K562 (cell line): ENCODE results near the gene PDHX. TPM values are rescaled to one million over a fixed set of nuclear protein-coding genes. Genes with fewer than 3 reads are reported as not detected.

Experiments
- BHLHE40 ChIP-seq: IDR thresholded peaks from 2 replicates; pipeline ENCODE4 v1.6.1; 2011; ENCODE audit warnings: low read length, improper control_type of control experiment
- CHCHD3 ChIP-seq: fragments of 250-450 bp; sonication (Bioruptor Pico); IDR thresholded peaks from 2 replicates; pipeline ENCODE4 v2.1.2; 2022; ENCODE audit warnings: mild to moderate bottlenecking
- HDAC3 ChIP-seq: fragments of 450-650 bp; IDR thresholded peaks from 2 replicates; pipeline ENCODE4 v1.6.1; 2018; ENCODE audit warnings: borderline replicate concordance, mild to moderate bottlenecking, moderate library complexity; ENCODE audit not compliant: partially characterized antibody
- KLF13 ChIP-seq: fragments of 450-650 bp; IDR thresholded peaks from 2 replicates; pipeline ENCODE4 v1.6.1; 2016; ENCODE audit warnings: missing genetic modification characterization, low read depth, mild to moderate bottlenecking, missing compliant biosample characterization, moderate library complexity, borderline replicate concordance
- MCM5 ChIP-seq: fragments of 450-650 bp; IDR thresholded peaks from 2 replicates; pipeline ENCODE4 v1.6.1; 2016; ENCODE audit warnings: low read depth
- MCM7 ChIP-seq, 2 experiments: fragments of 450-650 bp; IDR thresholded peaks; 2 replicates each; pipeline ENCODE4 v1.6.1; 2016 to 2018
- MEIS2 ChIP-seq: fragments of 450-650 bp; IDR thresholded peaks from 2 replicates; pipeline ENCODE4 v1.6.1; 2014; ENCODE audit warnings: mild to moderate bottlenecking; ENCODE audit not compliant: partially characterized antibody
- MYC ChIP-seq, 2 experiments: fragments of 250-450 bp in 1 of 2; sonication (Bioruptor Pico) in 1 of 2; IDR thresholded peaks; 2 replicates each; pipeline versions ENCODE4 v1.5.1 to v1.6.1; 2012 to 2021; ENCODE audit warnings: low read depth in 2 of 2, borderline replicate concordance in 1 of 2, improper control_type of control experiment in 1 of 2, low read length in 1 of 2, mild to moderate bottlenecking in 1 of 2, moderate library complexity in 1 of 2
- NFE2L1 ChIP-seq: fragments of 450-650 bp; IDR thresholded peaks from 2 replicates; pipeline ENCODE4 v1.6.1; 2016; ENCODE audit warnings: missing genetic modification characterization, low read depth, mild to moderate bottlenecking, missing compliant biosample characterization, moderate library complexity, borderline replicate concordance
- SAFB ChIP-seq: fragments of 200-400 bp; formaldehyde crosslinking; IDR thresholded peaks from 2 replicates; pipeline ENCODE4 v1.6.1; 2017; ENCODE audit warnings: low read depth, low read length, borderline replicate concordance
- TFAM ChIP-seq: fragments of 250-450 bp; sonication (Bioruptor Pico); conservative IDR thresholded peaks from 2 replicates; pipeline ENCODE4 v1.5.0; 2021; ENCODE audit warnings: mild to moderate bottlenecking, moderate library complexity
- TGIF2 ChIP-seq: sonication (generic); formaldehyde crosslinking; IDR thresholded peaks from 2 replicates; pipeline ENCODE4 v1.8.1; 2022; ENCODE audit warnings: mild to moderate bottlenecking, missing genetic modification reagents, moderate library complexity
- ZFP1 ChIP-seq: fragments of 450-650 bp; formaldehyde crosslinking; IDR thresholded peaks from 2 replicates; pipeline ENCODE4 v1.4.0; 2020; ENCODE audit warnings: mild to moderate bottlenecking, mixed read lengths
- ZNF134 ChIP-seq: fragments of 250-450 bp; sonication (Bioruptor Pico); conservative IDR thresholded peaks from 2 replicates; pipeline ENCODE4 v1.4.0; 2020
- ZNF24 ChIP-seq: fragments of 450-650 bp; IDR thresholded peaks from 2 replicates; pipeline ENCODE4 v1.6.1; 2016
- ZNF778 ChIP-seq: fragments of 450-650 bp; formaldehyde crosslinking; IDR thresholded peaks from 2 replicates; pipeline ENCODE4 v1.4.0; 2020; ENCODE audit warnings: mild to moderate bottlenecking, moderate library complexity
- polyA plus RNA-seq, 8 experiments: library from polyadenylated mRNA; depleted of rRNA in 4 of 8; stranded (reverse) in 5 of 8; unstranded in 3 of 8; fragments of >200 nt; fragmentation: Nextera tagmentation in 2 of 8; fragmentation: Illumina TruSeq in 1 of 8; extraction: Ambion mirVana in 2 of 8; extraction: Trizol in 1 of 8; gene quantifications; 2 replicates each; pipeline versions ENCODE4 v1.2.1 to v1.2.3, GENCODE V29; 2011 to 2014; ENCODE audit warnings: inconsistent platforms in 1 of 8, missing spikeins in 1 of 8
- total RNA-seq, 7 experiments: library from RNA; depleted of rRNA in 6 of 7; stranded (reverse); fragments of >200 nt in 6 of 7; fragmentation: Illumina TruSeq in 2 of 7; extraction: Trizol in 2 of 7; gene quantifications; 2 replicates each; pipeline versions ENCODE4 v1.2.1 to v1.2.3, GENCODE V29; 2011 to 2021; ENCODE audit warnings: low replicate concordance in 1 of 7
- TF ChIP-seq, protein P1 (sequence below): fragments of 250-450 bp; sonication (Bioruptor Pico); IDR thresholded peaks from 2 replicates; pipeline ENCODE4 v1.9.0; 2021; ENCODE audit warnings: mild to moderate bottlenecking
- TF ChIP-seq, protein P2 (sequence below): IDR thresholded peaks from 2 replicates; pipeline ENCODE4 v1.6.1; 2011; ENCODE audit not compliant: insufficient read length; ENCODE audit errors: extremely low read depth
- TF ChIP-seq, protein P3 (sequence below): fragments of 450-650 bp; IDR thresholded peaks from 2 replicates; pipeline ENCODE4 v1.6.1; 2017; ENCODE audit warnings: antibody characterized with exemption
- TF ChIP-seq, protein P4 (sequence below): fragments of 250-450 bp; sonication (Bioruptor Pico); IDR thresholded peaks from 2 replicates; pipeline ENCODE4 v1.9.0; 2021; ENCODE audit warnings: mild to moderate bottlenecking, inconsistent platforms
- TF ChIP-seq, protein P5 (sequence below): sonication (generic); formaldehyde crosslinking; IDR thresholded peaks from 2 replicates; pipeline ENCODE4 v1.8.0; 2022; ENCODE audit warnings: mild to moderate bottlenecking, missing genetic modification reagents

Gene PDHX
- total and polyA plus RNA-seq, 9 of the 15 experiments (the other 6 are each of a cell fraction or from before 2014, with no cell fraction given): 20.8 to 43.5 (median 31.2) TPM

DNA sequence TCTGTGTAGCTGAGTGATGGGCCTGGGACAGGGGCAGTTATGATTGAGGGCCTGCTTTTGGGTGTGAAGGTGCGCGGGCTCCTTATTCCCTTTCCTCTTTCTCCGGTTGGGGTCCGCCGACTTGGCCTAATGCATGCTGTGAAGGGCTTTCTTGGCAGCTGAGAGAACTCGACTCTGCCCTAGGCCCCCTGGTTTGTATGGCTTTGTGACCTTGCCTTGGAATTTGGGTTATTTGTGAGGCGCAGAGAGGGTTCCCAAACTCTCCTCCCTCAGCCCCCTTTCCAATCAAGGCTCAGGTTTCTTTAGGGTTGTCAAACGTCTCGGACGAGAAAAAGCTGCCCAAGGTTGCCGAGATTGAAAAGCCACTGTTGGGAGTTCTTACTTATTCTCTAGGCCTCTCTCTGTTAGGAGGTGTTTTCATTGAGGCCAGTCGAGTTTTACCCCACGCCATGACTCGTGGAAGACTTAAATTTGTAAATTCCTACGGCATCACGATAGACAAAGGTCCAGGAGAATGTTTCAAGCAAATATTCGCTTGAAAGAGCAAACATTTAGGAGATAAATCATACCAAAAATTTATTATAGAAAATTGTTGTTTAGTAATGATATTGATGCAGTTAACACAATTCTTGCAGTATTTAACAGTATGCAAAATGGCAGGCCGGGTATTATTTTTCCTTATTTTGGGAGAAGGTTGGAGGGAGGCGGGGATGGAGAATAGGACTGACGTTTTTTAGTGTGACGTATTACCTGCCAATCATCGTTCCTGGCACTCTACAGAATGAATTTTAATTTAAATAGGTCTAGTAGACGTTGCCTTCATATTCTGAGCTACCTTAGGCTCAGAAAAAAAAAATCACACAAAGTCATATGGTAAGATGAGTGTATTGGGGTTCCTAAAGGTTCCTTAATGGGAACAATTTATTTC lies 689 bp downstream of the PDHX start (continued):
- TF ChIP-seq, protein P1, sequence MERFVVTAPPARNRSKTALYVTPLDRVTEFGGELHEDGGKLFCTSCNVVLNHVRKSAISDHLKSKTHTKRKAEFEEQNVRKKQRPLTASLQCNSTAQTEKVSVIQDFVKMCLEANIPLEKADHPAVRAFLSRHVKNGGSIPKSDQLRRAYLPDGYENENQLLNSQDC: no peak
- TF ChIP-seq MYC (IDR thresholded peaks at IDR 0.05; ENCODE audit: low read depth, low read length) (no peak), MYC (CRISPR knock-in tag; IDR thresholded peaks at IDR 0.05; ENCODE audit: borderline replicate concordance, low read depth) (no peak), SAFB (no peak), CHCHD3 (CRISPR knock-in tag) (no peak), TGIF2 (CRISPR knock-in tag) (no peak), HDAC3 (no peak), ZNF778 (CRISPR knock-in tag) (no peak), MCM7 (IDR thresholded peaks at IDR 0.05) (no peak), ZNF134 (no peak), ZNF24 (no peak), TFAM (no peak), MEIS2 (peak; percentile 88), BHLHE40 (no peak), ZFP1 (CRISPR knock-in tag) (no peak), KLF13 (tag) (no peak), NFE2L1 (no peak), MCM5 (no peak)
- TF ChIP-seq, protein P2, sequence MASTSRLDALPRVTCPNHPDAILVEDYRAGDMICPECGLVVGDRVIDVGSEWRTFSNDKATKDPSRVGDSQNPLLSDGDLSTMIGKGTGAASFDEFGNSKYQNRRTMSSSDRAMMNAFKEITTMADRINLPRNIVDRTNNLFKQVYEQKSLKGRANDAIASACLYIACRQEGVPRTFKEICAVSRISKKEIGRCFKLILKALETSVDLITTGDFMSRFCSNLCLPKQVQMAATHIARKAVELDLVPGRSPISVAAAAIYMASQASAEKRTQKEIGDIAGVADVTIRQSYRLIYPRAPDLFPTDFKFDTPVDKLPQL: no peak
- TF ChIP-seq, protein P3, sequence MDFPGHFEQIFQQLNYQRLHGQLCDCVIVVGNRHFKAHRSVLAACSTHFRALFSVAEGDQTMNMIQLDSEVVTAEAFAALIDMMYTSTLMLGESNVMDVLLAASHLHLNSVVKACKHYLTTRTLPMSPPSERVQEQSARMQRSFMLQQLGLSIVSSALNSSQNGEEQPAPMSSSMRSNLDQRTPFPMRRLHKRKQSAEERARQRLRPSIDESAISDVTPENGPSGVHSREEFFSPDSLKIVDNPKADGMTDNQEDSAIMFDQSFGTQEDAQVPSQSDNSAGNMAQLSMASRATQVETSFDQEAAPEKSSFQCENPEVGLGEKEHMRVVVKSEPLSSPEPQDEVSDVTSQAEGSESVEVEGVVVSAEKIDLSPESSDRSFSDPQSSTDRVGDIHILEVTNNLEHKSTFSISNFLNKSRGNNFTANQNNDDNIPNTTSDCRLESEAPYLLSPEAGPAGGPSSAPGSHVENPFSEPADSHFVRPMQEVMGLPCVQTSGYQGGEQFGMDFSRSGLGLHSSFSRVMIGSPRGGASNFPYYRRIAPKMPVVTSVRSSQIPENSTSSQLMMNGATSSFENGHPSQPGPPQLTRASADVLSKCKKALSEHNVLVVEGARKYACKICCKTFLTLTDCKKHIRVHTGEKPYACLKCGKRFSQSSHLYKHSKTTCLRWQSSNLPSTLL: no peak
- TF ChIP-seq, protein P4, sequence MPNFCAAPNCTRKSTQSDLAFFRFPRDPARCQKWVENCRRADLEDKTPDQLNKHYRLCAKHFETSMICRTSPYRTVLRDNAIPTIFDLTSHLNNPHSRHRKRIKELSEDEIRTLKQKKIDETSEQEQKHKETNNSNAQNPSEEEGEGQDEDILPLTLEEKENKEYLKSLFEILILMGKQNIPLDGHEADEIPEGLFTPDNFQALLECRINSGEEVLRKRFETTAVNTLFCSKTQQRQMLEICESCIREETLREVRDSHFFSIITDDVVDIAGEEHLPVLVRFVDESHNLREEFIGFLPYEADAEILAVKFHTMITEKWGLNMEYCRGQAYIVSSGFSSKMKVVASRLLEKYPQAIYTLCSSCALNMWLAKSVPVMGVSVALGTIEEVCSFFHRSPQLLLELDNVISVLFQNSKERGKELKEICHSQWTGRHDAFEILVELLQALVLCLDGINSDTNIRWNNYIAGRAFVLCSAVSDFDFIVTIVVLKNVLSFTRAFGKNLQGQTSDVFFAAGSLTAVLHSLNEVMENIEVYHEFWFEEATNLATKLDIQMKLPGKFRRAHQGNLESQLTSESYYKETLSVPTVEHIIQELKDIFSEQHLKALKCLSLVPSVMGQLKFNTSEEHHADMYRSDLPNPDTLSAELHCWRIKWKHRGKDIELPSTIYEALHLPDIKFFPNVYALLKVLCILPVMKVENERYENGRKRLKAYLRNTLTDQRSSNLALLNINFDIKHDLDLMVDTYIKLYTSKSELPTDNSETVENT: no peak
- TF ChIP-seq, protein P5, sequence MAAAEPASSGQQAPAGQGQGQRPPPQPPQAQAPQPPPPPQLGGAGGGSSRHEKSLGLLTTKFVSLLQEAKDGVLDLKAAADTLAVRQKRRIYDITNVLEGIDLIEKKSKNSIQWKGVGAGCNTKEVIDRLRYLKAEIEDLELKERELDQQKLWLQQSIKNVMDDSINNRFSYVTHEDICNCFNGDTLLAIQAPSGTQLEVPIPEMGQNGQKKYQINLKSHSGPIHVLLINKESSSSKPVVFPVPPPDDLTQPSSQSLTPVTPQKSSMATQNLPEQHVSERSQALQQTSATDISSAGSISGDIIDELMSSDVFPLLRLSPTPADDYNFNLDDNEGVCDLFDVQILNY (CRISPR knock-in tag): 0 out of 2 replicates have a peak, but pooled peaks have one; percentile 60
